Thymus (tissue), 11 donors: ENCODE measurements around the gene TBX20. TPM values are rescaled to one million over a fixed set of nuclear protein-coding genes. Genes with fewer than 3 reads are reported as not detected.
"Not testable (repeated sequence)": the region's sequence is repeated elsewhere in the genome, so short reads cannot be mapped to it uniquely, and the experiment has no call there.

Source experiments
- DNase-seq, 9 donors: peaks; one replicate each; pipeline ENCODE4 v3.0.0-alpha.2; 2013; ENCODE audit warnings: low spot score in 9 of 9, low read depth in 6 of 9, missing footprints in 1 of 9
- H3K27ac ChIP-seq, 2 donors: one replicate each; pipeline ENCODE4 v1.5.1; 2013; ENCODE audit warnings: control low read depth in 1 of 2, low read depth in 1 of 2, low read length in 1 of 2, mild to moderate bottlenecking in 1 of 2, moderate library complexity in 1 of 2
- H3K27me3 ChIP-seq, 2 donors: one replicate each; pipeline ENCODE4 v1.5.1; 2013; ENCODE audit warnings: low read length in 1 of 2; ENCODE audit not compliant: control insufficient read depth in 2 of 2, insufficient read depth in 1 of 2
- H3K36me3 ChIP-seq, 2 donors: one replicate each; pipeline ENCODE4 v1.5.1; 2013; ENCODE audit warnings: low read length in 1 of 2, mild to moderate bottlenecking in 1 of 2, moderate library complexity in 1 of 2; ENCODE audit not compliant: control insufficient read depth in 2 of 2, insufficient read depth in 2 of 2
- H3K4me1 ChIP-seq, 2 donors: one replicate each; pipeline ENCODE4 v1.5.1; 2013; ENCODE audit warnings: low read length in 2 of 2; ENCODE audit not compliant: control insufficient read depth in 2 of 2, insufficient read depth in 2 of 2
- H3K4me3 ChIP-seq, 2 donors: one replicate each; pipeline ENCODE4 v1.5.1; 2013; ENCODE audit warnings: low read length in 2 of 2, control low read depth in 1 of 2, mild to moderate bottlenecking in 1 of 2
- H3K9me3 ChIP-seq, 2 donors: one replicate each; pipeline ENCODE4 v1.5.1; 2013; ENCODE audit warnings: low read length in 1 of 2, mild to moderate bottlenecking in 1 of 2; ENCODE audit not compliant: control insufficient read depth in 2 of 2, insufficient read depth in 1 of 2
- WGBS: extraction: QIAGEN DNeasy Blood & Tissue Kit; methylation state at CpG from one replicate; pipeline ENCODE4 v1.1.7; 2013; 5-methylcytosine and 5-hydroxymethylcytosine counted together
- polyA plus RNA-seq: library from polyadenylated mRNA; stranded (reverse); fragments of 200-250 nt; gene quantifications from one replicate; pipeline ENCODE4 v1.2.3, GENCODE V29; 2013
- total RNA-seq: library from RNA; stranded (reverse); fragments of 120-200 nt; gene quantifications from one replicate; pipeline ENCODE4 v1.2.4, GENCODE V29; 2013
- donor health status: healthy.

The TBX20 gene
- total and polyA plus RNA-seq, 2 donors, result 0.09 TPM; not detected in 1

DNA sequence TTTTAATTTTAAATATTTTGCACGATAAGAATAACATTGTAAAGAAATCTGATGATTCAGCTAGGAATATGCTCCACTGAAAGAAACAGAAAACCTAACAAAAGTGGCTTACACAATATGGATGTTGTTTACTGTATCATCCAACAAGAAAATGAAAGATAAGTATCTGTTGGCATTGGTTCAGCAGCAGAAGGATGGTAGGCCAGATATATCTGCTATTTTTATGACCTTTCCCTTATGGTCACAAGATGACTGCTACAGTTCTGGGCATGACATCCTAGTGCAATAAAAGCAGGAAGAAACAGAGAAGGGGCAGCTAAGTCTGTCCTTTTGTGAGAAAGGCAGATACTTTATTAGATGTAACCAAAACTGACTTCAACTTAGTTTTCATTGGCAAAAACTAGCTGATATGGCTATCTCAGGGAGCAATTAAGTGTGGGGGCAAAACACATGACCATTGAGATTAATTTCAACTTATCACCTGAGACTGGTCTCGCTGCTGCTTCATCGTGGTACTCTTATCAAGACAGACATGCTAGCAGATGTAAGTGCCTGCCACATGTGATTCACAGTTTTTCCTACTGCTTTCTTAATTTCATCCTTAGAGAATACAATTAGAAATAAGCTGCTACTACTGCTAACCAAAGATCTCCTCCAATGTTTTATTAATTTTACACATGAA, 92.7 kb downstream of the TBX20 start:
- H3K36me3 ChIP-seq, H3K9me3 ChIP-seq, H3K4me1 ChIP-seq, H3K27ac ChIP-seq, DNase-seq, H3K4me3 ChIP-seq, H3K27me3 ChIP-seq: not testable (repeated sequence)
- 32% methylated on average over 3 of the region's 3 CpGs for WGBS

Other genes with a start within 250 kb of the TBX20 start
- gene DPY19L1, start 216.6 kb downstream of the TBX20 start, total RNA-seq, result 10.8 TPM
- gene DPY19L1, start 216.6 kb downstream of the TBX20 start, polyA plus RNA-seq, result 5.5 TPM